ENCODE measurements around the gene ZNF784.

- TF ChIP-seq USF1 (IDR thresholded peaks at IDR 0.05) = no peak
- no peak for TF ChIP-seq REST (IDR thresholded peaks at IDR 0.05; ENCODE audit: low read depth)
- TF ChIP-seq EGR1 (IDR thresholded peaks at IDR 0.05) = no peak
- no peak for TF ChIP-seq MAX (IDR thresholded peaks at IDR 0.05)
- no peak for TF ChIP-seq TAF1 (IDR thresholded peaks at IDR 0.05; ENCODE audit: low read depth)
- TF ChIP-seq EP300 (IDR thresholded peaks at IDR 0.05; ENCODE audit: borderline replicate concordance) = no peak
- no peak for TF ChIP-seq NFIC (IDR thresholded peaks at IDR 0.05)
- no peak for TF ChIP-seq CEBPB (IDR thresholded peaks at IDR 0.05)
- no peak for TF ChIP-seq FOXM1 (IDR thresholded peaks at IDR 0.05; ENCODE audit: borderline replicate concordance, low read depth)
- no peak for TF ChIP-seq YY1 (IDR thresholded peaks at IDR 0.05; ENCODE audit: low read depth)
Measured at GRCh38 chr19:55673465-55673864, 49.1 kb upstream of the ZNF784 start.

Measured in Ishikawa (cell line).